Calu3 (cell line): ENCODE data around the gene GTF2IRD1. TPM values are rescaled to one million over a fixed set of nuclear protein-coding genes. Genes with fewer than 3 reads are reported as not detected.

ENCODE experiments used
- BruUV-seq: library from RNA; stranded (reverse); fragments of 400-500 nt; replicated peaks from 2 replicates; lab custom pipeline; 2021; lab: Mats Ljungman, UMichigan
- CTCF ChIA-PET: fragments of 300-600 bp; sonication (Branson Sonifier 250); formaldehyde crosslinking; loops from one replicate; lab custom pipeline; 2022; ENCODE audit warnings: antibody characterized with exemption; lab: Charles Lee
- DNase-seq: peaks from one replicate; pipeline ENCODE4 v3.0.0; 2022
- H3K27ac Mint-ChIP-seq: one replicate; pipeline ENCODE4 v1.8.0; 2022; ENCODE audit warnings: mixed read lengths; ENCODE audit not compliant: unreplicated experiment
- H3K27me3 Mint-ChIP-seq: one replicate; pipeline ENCODE4 v1.8.0; 2022; ENCODE audit warnings: mixed read lengths; ENCODE audit not compliant: unreplicated experiment
- H3K36me3 Mint-ChIP-seq: one replicate; pipeline ENCODE4 v1.8.0; 2022; ENCODE audit warnings: mild to moderate bottlenecking, moderate library complexity, mixed read lengths; ENCODE audit not compliant: insufficient read depth, unreplicated experiment
- H3K4me1 Mint-ChIP-seq: one replicate; pipeline ENCODE4 v1.8.0; 2022; ENCODE audit warnings: mild to moderate bottlenecking, low read depth, mixed read lengths; ENCODE audit not compliant: unreplicated experiment
- H3K4me3 Mint-ChIP-seq: one replicate; pipeline ENCODE4 v1.8.0; 2022; ENCODE audit warnings: mild to moderate bottlenecking, low read depth, moderate library complexity, mixed read lengths; ENCODE audit not compliant: unreplicated experiment
- H3K9me3 Mint-ChIP-seq: one replicate; pipeline ENCODE4 v1.8.0; 2022; ENCODE audit warnings: low read depth, mixed read lengths; ENCODE audit not compliant: unreplicated experiment
- intact Hi-C: fragments of 100-400 bp; cut with micrococcal nuclease; formaldehyde crosslinking; loops from one replicate; pipeline ENCODE4 v1.10.0; 2022; ENCODE audit not compliant: unreplicated experiment
- total RNA-seq: library from RNA; stranded (reverse); gene quantifications from 2 replicates; pipeline ENCODE4 v1.2.3, GENCODE V29; 2022
- TF ChIP-seq, protein P1 (sequence below): fragments of 200-600 bp; IDR thresholded peaks from one replicate; pipeline ENCODE4 v1.8.0; 2022; ENCODE audit warnings: antibody characterized with exemption; ENCODE audit not compliant: unreplicated experiment

The GTF2IRD1 gene
- total RNA-seq, 1 experiment from 2014 or later = 29.2 TPM

DNA sequence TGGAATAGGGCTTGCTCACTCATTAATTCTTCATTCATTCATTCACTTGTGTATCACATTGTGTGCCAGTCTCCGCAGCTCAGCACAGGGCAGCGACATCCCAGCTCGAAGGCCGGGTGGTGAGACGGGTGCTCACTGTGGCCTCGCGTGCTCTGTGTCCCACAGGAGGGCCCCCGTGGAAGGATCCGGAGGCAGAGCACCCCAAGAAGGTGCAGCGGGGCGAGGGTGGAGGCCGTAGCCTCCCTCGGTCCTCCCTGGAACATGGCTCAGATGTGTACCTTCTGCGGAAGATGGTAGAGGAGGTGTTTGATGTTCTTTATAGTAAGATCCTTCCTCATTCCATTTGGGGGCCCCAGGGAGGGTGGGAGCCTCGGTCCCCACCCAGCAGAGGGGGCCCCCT, 61.6 kb downstream of the GTF2IRD1 start:
- no peak overlapping the region for H3K27ac Mint-ChIP-seq
- no peak for DNase-seq
- CTCF ChIA-PET = no interaction called here
- H3K9me3 Mint-ChIP-seq = no peaks in the 10 kb centered on the region
- H3K27me3 Mint-ChIP-seq = no peaks in the 10 kb centered on the region
- no peaks in the 10 kb centered on the region for H3K4me1 Mint-ChIP-seq
- peaks cover 26% of the 10 kb centered on the region for H3K36me3 Mint-ChIP-seq
- BruUV-seq = no TSS peak
- TF ChIP-seq, protein P1, sequence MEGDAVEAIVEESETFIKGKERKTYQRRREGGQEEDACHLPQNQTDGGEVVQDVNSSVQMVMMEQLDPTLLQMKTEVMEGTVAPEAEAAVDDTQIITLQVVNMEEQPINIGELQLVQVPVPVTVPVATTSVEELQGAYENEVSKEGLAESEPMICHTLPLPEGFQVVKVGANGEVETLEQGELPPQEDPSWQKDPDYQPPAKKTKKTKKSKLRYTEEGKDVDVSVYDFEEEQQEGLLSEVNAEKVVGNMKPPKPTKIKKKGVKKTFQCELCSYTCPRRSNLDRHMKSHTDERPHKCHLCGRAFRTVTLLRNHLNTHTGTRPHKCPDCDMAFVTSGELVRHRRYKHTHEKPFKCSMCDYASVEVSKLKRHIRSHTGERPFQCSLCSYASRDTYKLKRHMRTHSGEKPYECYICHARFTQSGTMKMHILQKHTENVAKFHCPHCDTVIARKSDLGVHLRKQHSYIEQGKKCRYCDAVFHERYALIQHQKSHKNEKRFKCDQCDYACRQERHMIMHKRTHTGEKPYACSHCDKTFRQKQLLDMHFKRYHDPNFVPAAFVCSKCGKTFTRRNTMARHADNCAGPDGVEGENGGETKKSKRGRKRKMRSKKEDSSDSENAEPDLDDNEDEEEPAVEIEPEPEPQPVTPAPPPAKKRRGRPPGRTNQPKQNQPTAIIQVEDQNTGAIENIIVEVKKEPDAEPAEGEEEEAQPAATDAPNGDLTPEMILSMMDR = no peak
- intact Hi-C loops = no loop called here
- H3K4me3 Mint-ChIP-seq = no peak overlapping the region

DNA sequence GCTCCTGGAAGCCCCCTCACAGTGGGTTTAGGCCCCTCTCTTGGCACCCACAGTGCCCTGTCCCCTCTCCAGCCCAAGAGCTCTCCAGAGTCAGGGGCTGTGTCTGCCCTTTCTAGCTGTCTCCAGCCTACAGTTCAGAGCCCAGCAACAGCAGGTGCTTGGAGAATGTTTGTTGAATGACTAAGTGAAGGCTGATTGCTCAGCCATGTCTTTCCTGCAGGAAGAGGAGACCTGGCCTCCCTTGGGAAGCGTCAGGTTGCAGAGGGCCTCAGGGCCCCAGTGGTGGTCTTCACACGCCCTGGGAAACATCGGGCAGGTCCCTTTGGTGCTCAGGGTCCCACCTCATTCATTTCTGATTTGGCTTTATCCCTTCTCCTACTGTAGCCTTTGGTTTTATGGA, 62.5 kb downstream of the GTF2IRD1 start:
- CTCF ChIA-PET = no interaction called here
- Mint-ChIP-seq H3K27ac (no peak overlapping the region), H3K4me1 (no peaks in the 10 kb centered on the region), H3K4me3 (no peak overlapping the region), H3K27me3 (no peaks in the 10 kb centered on the region), H3K36me3 (peaks cover 26% of the 10 kb centered on the region), H3K9me3 (no peaks in the 10 kb centered on the region)
- BruUV-seq = no TSS peak
- TF ChIP-seq, protein P1 = no peak
- intact Hi-C loops = no loop called here
- no peak for DNase-seq

DNA sequence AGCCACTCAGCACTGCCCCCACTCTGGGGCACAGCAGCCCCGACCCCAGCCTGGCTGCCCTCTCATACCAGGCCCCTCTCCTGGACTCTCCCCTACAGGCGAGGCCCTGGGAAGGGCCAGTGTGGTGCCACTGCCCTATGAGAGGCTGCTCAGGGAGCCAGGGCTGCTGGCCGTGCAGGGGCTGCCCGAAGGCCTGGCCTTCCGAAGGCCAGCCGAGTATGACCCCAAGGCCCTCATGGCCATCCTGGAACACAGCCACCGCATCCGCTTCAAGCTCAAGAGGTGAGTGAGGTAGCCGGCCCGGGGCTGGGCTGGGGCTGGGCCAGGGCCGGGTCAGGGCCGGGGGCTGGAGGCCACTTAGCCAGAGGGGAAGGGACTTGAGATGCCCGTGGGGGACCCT, 64.3 kb downstream of the GTF2IRD1 start:
- CTCF ChIA-PET = no interaction called here
- intact Hi-C loops = no loop called here
- no peak for DNase-seq
- H3K4me1 Mint-ChIP-seq = no peaks in the 10 kb centered on the region
- H3K27me3 Mint-ChIP-seq = no peaks in the 10 kb centered on the region
- BruUV-seq = no TSS peak
- H3K9me3 Mint-ChIP-seq = no peaks in the 10 kb centered on the region
- H3K27ac Mint-ChIP-seq = no peak overlapping the region
- H3K36me3 Mint-ChIP-seq = peaks cover 26% of the 10 kb centered on the region
- H3K4me3 Mint-ChIP-seq = no peak overlapping the region
- TF ChIP-seq, protein P1 = no peak

DNA sequence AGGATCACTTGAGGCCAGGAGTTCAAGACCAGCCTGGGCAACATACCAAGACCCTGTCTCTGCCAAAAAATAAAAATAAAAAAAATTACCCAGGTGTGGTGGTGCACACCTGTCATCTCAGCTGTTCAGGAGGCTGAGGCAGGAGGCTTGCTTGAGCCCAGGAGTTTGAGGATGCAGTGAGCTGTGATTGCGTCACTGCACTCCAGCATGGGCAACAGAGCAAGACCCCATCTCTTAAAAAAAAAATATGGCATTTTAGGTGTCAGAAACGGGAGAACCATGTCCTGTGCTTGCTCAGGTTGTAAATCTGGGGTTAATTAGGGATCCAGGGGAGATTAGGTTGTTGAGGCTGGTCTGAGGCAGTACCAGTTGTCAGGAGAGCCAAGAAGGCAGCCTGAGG, 64.9 kb downstream of the GTF2IRD1 start:
- Mint-ChIP-seq H3K27me3 (no peaks in the 10 kb centered on the region), H3K27ac (no peak overlapping the region), H3K36me3 (peaks cover 29% of the 10 kb centered on the region), H3K9me3 (no peaks in the 10 kb centered on the region), H3K4me3 (no peak overlapping the region), H3K4me1 (no peaks in the 10 kb centered on the region)
- no peak for DNase-seq
- intact Hi-C loops = no loop called here
- BruUV-seq = no TSS peak
- TF ChIP-seq, protein P1 = no peak
- CTCF ChIA-PET = no interaction called here

DNA sequence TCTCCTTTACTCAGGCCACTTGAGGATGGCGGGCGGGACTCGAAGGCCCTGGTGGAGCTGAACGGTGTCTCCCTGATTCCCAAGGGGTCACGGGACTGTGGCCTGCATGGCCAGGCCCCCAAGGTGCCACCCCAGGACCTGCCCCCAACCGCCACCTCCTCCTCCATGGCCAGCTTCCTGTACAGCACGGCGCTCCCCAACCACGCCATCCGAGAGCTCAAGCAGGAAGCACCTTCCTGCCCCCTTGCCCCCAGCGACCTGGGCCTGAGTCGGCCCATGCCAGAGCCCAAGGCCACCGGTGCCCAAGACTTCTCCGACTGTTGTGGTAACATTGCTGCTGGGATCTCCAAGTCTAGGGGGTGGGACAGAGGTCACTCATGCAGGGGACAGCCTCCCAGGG, 65.7 kb downstream of the GTF2IRD1 start:
- peaks cover 28% of the 10 kb centered on the region for H3K36me3 Mint-ChIP-seq
- no peaks in the 10 kb centered on the region for H3K4me1 Mint-ChIP-seq
- intact Hi-C loops = no loop called here
- TF ChIP-seq, protein P1 = no peak
- no peaks in the 10 kb centered on the region for H3K27me3 Mint-ChIP-seq
- no peak overlapping the region for H3K27ac Mint-ChIP-seq
- CTCF ChIA-PET = no interaction called here
- H3K4me3 Mint-ChIP-seq = no peak overlapping the region
- no peaks in the 10 kb centered on the region for H3K9me3 Mint-ChIP-seq
- DNase-seq = no peak
- BruUV-seq = no TSS peak
